HG02973 (cell line): Measurements from ENCODE around the gene CAND2.
A peak's percentile ranks its signal among the peaks of the same experiment; 100 is the strongest.

Experiments
- ATAC-seq: cut with Tn5 transposase; IDR thresholded peaks from one replicate; pipeline ENCODE4 v1.9.1; 2021; ENCODE audit warnings: moderate library complexity; ENCODE audit not compliant: unreplicated experiment

CAND2 gene

GRCh38 chr3:12799525-12800440 is 3.3 kb downstream of the CAND2 start:
- no peak for ATAC-seq

DNA sequence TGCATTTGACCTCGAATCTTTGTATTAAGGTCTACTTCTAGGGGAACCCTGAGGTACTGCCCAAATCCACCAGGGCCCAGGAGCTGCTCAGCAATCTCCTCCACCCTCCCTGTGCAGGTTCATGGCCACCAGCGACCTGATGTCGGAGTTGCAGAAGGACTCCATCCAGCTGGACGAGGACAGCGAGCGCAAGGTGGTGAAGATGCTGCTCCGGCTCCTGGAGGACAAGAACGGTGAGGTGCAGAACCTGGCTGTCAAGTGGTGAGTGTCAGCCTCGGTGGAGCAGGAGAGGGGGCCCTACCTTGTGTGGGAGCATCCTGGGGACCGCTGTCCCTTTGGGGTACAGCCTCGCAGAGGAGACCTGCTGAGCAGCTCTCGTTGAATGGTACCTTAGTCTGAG is 6.9 kb downstream of the CAND2 start:
- ATAC-seq: no peak

DNA sequence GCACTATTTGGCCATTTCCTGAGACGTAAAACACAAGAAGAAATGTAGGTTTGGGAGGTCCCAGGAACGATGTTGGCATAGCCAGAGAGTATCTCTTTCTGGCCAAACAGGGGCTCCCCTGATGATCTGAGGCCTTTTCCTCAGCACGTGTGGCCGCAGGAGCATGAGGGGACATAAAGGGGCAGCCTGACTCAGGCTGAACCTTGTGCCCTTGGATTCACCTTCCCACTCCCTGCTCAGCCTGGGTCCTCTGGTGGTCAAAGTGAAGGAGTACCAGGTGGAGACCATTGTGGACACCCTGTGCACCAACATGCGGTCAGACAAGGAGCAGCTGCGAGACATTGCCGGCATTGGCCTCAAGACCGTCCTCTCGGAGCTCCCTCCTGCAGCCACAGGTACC is 10.6 kb downstream of the CAND2 start:
- no peak for ATAC-seq

DNA sequence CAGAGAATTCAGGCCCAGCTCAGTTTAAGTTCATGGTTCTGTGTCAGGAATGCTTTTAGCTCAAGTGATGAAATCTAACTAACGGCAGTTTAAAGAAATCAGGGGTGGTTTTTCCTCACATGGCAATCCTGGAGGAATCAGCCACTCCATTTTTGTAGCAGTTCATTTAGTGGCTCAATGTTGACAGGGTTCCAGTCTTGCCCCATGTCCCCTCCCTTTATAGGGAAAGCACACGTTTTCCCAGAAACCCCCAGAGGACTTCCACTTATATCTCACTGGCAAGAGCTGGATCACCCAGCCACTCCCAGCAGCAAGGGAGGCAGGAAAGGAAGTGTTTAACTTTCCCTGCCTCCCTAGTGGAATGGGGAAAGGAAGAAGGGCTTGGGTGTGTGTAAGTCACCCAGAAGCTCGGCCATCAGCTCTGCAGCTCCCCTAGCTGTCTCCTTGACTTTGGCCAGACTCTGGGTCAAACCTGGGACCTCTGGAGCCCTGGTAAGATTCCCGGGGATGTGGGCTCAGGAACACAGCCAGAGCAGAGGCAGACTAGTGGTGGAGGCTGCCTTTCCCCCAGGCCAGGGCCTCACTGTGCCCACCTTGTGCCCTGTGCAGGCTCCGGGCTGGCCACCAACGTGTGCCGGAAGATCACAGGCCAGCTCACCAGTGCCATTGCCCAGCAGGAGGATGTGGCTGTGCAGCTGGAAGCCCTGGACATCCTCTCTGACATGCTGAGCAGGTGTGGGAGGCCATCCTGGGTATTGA is 11.3 kb downstream of the CAND2 start:
- ATAC-seq: no peak

GRCh38 chr3:12808587-12808986 is 12.1 kb downstream of the CAND2 start:
- no peak for ATAC-seq

- no peak for ATAC-seq
Observed at GRCh38 chr3:12809001-12809400, 12.5 kb downstream of the CAND2 start.

DNA sequence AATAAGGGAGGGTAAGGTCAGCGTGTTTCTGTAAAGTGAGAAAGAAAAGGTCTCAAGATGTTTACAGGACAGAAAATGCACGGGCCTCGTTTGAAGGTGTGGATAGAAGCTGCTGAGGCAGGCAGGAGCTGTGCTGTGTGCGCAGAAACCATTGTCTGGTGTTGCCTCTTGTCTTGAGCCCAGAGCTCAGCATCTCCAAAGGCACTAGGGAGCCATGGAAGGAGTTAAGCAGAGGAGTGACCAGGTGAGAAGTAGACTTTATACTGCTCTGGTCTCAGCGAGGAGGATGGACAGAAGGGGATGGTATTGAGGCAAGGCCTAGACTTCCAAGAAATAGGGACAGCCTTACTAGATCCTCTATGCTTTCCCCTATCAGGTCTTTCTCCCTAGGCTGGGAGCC is 13.0 kb downstream of the CAND2 start:
- ATAC-seq: no peak

DNA sequence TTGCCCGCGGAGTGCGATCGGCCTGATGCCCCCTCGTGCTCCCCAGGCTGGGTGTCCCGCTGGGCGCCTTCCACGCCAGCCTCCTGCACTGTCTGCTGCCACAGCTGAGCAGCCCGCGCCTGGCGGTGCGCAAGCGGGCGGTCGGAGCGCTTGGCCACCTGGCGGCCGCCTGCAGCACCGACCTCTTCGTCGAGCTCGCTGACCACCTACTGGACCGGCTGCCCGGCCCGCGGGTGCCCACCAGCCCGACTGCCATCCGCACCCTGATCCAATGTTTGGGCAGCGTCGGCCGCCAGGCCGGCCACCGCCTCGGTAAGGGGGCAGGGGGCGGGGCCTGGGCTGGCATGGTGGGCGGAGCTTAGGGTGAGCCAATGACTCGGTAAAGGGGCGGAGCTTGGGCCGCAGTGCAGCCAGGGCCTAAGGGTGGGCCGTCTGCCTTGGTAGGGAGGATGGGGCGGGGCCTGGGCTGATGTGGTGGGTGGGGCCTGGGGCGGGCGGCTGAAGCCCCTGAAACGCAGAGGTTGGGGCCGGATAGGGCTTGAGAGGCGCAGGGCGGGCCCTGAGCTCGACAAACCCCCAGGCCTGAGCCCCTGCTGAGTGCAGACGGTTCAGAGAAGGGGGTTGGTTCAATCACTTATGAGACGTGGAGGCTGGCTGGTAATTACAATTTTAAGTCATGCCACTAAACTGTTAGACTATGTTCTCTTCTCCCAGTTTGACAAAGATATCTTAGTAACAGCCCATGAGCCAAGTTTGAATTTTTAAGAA is 13.7 kb downstream of the CAND2 start:
- peak; percentile 99 for ATAC-seq

GRCh38 chr3:12810961-12811360 is 14.5 kb downstream of the CAND2 start:
- no peak for ATAC-seq

DNA sequence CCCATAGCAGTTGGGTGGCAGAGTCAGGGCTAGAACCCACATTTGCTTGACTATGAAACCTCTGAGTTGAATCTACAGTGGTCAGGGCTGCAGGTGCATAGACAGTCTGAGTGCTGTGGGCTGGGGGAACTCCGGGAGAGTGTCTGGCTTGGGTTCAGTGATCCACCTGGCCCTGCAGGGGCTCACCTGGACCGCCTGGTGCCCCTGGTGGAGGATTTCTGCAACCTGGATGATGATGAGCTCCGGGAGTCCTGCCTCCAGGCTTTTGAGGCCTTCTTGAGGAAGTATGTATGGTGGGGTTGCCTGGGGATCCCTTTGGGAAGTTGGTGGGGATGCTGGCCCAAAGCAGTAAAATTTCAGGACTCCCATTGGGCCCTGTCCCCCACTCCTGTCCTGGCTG is 16.3 kb downstream of the CAND2 start:
- no peak for ATAC-seq

- no peak for ATAC-seq
Observed at GRCh38 chr3:12813967-12814366, 17.5 kb downstream of the CAND2 start.

DNA sequence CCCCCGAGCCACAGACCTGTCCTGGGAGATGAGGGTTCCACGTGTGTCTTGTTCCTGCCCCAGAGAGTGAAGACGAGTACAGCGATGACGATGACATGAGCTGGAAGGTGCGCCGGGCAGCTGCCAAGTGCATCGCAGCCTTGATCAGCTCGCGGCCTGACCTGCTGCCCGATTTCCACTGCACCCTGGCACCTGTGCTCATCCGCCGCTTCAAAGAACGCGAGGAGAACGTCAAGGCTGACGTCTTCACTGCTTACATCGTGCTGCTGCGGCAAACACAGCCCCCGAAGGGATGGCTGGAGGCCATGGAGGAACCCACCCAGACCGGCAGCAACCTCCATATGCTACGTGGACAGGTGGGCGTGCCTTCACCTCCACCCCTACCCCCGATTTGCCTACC is 18.6 kb downstream of the CAND2 start:
- ATAC-seq: no peak

- no peak for ATAC-seq
Observed at GRCh38 chr3:12815719-12816118, 19.2 kb downstream of the CAND2 start.

DNA sequence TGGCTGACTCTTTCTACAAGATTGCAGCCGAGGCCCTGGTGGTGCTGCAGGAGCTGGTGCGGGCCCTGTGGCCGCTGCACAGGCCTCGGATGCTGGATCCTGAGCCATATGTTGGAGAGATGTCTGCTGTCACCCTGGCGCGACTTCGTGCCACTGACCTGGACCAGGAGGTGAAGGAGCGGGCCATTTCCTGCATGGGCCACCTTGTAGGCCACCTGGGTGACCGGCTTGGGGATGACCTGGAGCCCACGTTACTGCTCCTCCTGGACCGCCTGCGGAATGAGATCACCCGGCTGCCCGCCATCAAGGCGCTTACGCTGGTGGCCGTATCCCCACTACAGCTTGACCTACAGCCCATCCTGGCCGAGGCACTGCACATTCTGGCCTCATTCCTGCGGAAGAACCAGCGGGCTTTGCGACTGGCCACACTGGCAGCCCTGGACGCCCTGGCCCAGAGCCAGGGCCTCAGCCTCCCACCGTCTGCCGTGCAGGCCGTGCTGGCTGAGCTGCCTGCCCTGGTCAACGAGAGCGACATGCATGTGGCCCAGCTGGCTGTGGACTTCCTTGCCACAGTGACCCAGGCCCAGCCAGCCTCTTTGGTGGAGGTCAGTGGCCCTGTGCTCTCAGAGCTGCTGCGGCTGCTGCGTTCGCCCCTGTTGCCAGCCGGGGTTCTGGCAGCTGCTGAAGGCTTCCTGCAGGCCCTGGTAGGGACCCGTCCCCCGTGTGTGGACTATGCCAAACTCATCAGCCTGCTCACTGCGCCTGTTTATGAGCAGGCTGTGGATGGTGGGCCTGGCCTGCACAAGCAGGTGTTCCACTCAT is 20.3 kb downstream of the CAND2 start:
- ATAC-seq: no peak

DNA sequence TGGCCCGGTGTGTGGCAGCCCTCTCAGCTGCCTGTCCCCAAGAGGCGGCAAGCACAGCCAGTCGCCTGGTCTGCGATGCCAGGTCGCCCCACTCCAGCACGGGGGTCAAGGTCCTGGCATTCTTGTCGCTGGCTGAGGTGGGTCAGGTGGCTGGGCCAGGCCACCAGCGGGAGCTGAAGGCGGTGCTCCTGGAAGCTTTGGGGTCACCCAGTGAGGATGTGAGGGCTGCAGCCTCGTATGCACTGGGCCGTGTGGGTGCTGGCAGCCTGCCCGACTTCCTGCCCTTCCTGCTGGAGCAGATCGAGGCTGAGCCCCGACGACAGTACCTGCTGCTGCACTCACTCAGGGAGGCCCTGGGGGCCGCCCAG is 20.8 kb downstream of the CAND2 start:
- ATAC-seq: no peak

DNA sequence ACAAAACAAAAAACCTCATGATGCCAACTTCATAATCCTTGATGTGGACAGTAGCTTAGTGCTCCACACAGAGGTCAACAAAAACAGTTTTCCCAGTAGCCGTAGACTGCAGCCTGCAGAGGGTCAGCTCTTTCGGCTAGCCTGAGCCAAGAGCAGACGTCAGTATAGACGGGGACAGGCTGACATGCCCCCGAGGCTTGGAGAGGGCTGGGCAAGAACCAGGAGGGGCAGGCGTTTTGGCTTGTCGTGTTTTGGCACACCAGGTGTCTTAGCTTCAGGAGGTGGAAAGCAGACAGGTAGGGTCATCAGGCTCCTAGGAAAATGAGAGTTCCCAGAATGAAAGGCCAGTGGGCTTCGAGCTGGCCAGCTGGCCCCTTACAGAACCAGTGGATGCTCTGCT is 21.8 kb downstream of the CAND2 start:
- no peak for ATAC-seq

DNA sequence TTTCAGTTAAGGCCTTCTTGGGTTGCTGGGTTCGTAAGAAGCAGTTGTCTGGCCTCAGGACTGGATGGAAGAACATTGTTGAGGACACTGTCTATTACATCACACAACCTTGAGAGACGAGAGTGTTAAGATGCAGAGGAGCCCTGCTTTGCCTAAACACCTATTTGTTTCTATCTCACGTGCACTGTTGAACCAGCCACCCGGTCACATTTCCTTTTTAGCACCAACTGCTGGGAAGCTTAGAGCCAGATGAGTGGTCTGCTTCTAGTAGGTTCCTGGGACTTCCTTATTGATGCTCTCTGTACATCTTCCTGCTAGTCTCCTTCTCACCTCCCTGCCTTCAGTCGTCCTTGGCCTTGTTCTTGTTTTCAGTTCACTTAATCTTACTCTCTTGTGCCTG is 22.3 kb downstream of the CAND2 start:
- ATAC-seq: no peak

GRCh38 chr3:12822725-12823373 is 26.4 kb downstream of the CAND2 start:
- no peak for ATAC-seq

GRCh38 chr3:12824299-12824698 is 27.8 kb downstream of the CAND2 start:
- ATAC-seq: no peak

GRCh38 chr3:12825156-12825555 is 28.7 kb downstream of the CAND2 start:
- ATAC-seq: no peak
